ENCODE results near the gene ATG10.
A peak's percentile ranks its signal among the peaks of the same experiment; 100 is the strongest.
"Not testable (repeated sequence)": the region's sequence is repeated elsewhere in the genome, so short reads cannot be mapped to it uniquely, and the experiment has no call there.

Gene ATG10

DNA sequence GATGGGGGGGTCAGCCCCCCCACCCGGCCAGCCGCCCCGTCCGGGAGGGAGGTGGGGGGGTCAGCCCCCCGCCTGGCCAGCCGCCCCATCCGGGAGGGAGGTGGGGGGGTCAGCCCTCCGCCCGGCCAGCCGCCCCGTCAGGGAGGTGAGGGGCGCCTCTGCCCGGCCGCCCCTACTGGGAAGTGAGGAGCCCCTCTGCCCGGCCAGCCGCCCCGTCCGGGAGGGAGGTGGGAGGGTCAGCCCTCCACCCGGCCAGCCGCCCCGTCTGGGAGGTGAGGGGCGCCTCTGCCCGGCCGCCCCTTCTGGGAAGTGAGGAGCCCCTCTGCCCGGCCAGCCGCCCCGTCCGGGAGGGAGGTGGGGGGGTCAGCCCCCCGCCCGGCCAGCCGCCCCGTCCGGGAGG is 168.0 kb downstream of the ATG10 start:
- not testable (repeated sequence) for DNase-seq

- no peak for DNase-seq
Measured at GRCh38 chr5:82142217-82142841, 170.5 kb downstream of the ATG10 start.

DNA sequence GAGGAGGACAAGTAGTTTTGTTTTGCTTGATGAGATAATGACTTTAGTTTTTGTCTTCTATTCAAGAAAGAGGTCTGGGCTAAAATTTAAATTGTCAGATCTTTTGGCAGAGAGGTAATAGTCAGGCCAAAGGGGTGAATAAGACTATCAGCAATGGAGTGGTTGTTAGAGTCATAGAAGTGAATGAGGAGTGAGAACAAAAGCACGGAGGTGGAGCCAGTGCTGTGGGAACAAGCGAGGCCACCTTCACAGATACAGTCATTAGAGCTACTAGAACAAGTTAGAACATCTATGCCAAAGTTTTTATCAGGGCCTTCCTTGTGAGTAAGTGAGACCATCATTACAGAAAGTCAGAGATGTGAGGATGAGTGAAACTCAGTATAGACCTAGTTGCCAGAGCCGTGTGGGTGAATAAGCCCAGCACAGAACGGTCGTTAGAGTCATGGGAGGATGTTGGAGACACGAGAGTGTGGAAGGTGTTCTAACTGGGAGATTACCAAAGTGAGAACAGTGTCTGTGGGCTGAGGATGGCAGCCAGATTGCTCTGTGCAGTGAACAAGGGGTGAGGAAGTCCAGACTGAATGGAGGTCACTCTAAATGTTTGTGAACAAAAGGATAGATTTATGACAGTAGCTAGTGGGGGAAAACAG is 171.2 kb downstream of the ATG10 start:
- no peak for DNase-seq

DNA sequence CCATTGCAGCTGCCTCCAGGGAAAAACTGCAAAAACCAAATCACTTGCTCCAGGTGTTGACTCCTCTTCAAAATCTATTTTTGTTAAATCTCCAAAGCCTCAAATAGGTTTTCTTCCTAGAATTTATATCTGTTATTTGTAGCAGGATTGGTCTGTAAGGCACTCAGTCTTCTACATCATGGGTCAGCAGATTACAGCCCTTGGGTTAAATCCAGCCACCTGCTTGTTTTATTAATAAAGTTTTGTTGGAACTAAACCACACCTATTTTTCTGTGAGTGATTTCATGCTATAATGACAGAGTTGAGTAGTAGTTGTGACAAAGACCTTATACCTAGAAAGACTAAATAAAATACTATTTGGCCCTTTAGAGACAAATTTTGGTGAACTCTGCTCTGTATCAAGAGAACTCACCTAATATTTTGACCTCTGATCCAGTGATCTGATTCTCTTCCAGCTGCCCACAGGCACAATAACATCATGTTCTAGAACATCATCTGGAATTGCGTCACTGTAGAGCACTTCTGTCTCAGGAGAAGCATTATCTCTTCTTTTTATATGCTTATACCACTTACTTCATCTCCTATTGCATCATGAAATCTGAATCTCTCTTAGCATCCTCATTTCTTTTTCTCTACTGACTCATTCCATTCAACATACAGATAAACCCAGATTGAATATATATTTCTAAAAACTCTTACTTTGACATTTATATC is 176.2 kb downstream of the ATG10 start:
- no peak for DNase-seq

DNA sequence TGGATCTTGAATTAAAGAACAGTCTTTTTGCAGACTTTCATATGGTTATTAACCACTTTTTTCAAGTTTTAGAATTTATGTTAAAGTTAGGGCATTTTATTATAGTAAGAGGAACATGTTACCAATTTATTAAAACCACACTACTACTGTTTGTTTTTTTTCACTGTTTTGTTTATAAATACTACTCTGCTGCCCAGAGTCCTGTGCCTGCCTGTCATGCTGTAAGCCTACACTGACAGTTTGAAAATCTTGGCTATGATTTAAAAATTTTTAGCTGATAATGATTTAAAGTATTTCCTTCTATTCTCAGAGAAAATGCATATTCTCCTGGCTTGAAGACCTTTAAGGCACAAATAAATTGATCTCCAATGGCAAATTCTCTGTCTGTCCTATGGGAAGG is 177.6 kb downstream of the ATG10 start:
- no peak for DNase-seq

DNA sequence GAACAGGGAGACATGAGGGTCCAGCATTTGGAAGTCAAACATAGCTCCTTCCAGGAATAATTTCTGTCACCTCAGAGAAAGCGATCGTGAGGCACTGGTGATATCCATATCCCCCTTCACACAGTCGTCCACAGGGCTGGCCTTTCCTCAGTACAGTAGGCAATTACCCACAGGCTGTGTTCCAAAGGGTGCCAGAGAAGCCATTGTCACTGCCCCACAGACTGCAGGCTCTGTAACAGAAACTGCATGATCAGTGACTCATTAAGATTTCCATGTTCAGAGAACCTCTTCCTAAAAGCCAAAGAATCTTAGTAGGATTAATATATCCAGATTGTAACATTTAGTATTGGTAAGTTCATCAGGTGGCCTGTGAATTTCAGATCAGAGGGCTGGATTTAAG is 178.7 kb downstream of the ATG10 start:
- no peak for DNase-seq

DNA sequence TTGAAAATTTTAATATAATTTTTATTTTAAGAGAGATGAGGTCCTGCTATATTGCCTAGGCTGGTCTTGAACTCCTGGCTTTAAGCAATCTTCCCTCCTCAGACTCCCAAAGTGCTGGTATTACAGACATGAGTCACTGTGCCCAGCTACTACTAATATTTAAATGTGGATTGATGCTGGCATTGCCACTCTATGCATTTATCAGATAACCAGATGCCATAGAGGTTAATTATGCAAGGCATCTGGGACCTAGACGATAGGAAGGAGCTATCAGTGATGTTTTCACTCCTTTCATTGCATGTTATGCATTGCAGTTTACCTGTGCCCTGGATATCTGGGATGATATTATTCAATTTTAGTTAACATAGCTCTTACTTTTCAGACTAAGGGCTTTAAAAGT is 179.4 kb downstream of the ATG10 start:
- DNase-seq, result no peak

DNA sequence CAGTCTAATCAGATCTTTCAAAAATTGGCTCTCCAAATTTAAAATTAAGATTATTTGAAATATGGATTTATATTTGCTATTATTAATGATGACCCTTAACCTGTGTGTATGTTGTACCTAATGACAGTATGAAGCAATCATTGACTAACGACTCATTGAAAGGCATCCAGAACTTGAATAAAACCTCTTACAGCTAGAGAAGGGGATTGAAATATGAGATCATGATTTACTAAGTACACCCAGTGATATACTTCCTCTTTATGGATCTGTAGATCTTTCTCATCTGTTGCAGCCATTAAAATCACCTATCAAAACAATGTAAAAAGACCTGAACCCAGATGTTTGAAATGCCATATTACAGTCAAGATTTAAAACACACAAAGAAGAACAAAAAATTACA is 179.8 kb downstream of the ATG10 start:
- no peak for DNase-seq

GRCh38 chr5:82152978-82153481 is 181.2 kb downstream of the ATG10 start:
- no peak for DNase-seq

GRCh38 chr5:82154776-82155175 is 183.0 kb downstream of the ATG10 start:
- DNase-seq, result no peak

- no peak for DNase-seq
Measured at GRCh38 chr5:82155305-82155704, 183.5 kb downstream of the ATG10 start.

DNA sequence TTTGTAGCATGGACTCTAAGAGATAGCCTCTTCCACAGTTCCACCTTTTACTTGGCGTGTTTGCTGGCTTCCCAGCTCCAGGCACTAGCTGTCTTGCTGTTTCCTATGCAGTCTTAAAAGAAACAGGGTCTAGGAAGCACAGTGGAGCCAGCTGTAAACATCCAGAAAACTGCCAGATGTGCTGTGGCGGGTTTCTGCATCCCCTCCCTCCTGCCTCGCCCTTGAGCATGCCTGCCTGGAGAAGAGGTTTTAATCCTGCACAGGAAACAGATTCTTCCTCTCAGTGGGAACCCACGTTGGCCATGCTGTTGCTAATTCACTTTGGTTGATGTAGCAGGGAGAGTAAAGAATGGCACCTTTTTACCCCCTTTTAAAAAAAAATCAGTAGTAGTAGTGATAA is 185.1 kb downstream of the ATG10 start:
- DNase-seq, result peak; percentile 13

DNA sequence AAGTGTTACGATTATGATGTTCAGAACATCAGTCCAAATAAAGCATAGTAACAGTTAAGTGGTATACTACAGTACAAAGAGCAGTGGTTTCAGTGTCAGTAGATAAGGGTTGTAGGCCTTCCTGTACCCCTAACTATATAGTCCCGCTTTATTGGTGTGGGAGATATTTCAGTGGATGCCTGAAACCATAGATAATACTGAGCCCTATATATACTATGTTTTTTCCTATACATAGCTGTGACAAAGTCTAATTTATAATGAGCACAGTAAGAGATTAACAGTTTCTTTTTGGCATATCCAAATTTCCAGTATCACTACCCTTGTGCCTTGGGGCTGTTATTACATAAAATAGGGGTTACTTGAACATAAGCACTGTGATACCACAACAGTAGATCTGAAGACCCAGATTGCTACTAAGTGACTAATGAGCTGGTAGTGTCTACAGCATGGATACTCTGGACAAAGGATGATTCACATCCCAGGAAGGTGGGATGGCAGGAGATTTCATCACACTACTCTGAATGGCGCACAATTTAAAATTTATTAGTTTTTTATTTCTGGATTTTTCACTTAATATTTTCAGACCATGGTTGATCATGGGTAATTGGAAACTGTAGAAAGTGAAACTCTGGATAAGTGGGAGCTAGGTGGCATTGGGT is 187.1 kb downstream of the ATG10 start:
- DNase-seq, result no peak

GRCh38 chr5:82160948-82161347 is 189.1 kb downstream of the ATG10 start:
- DNase-seq, result peak; percentile 3

- no peak for DNase-seq
Measured at GRCh38 chr5:82162573-82162972, 190.8 kb downstream of the ATG10 start.

GRCh38 chr5:82163452-82164175 is 191.8 kb downstream of the ATG10 start:
- DNase-seq, result no peak

- peak; percentile 57 for DNase-seq
Measured at GRCh38 chr5:82164176-82164976, 192.6 kb downstream of the ATG10 start.

DNA sequence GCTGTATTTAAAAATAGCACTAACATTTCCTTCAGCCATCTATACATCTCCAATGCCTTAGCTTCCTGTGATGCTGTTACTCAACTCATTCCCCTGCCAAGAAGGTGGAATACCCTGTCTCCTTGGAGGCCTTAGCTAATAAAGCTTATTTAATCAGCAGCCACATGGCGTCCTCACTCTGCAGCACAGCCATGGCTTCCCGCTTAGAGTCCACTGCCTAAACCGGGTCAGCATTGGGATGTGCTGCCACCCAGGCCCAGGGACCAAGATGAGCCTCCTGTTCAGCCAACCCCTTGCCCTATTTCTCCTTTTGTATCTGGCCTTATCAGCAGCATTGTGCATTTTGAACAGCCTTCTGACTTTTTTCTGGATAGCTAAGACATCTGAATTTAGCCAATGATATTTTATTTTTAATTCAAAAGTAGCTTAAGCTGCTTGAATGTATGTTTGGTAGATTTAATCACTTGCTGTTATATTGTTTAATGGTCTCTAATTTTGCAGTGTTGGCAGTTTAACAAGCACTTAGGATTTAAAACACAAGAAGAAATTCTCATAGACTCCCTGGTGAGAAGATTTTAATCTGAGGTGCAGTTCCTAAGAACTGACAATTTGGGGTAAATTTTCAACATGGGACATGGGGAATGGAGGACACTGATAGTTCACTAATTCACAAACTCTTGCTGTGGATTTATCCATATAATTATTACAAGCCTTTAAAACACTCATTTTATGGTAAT is 193.3 kb downstream of the ATG10 start:
- DNase-seq, result peak; percentile 91

GRCh38 chr5:82165740-82166530 is 194.1 kb downstream of the ATG10 start:
- peak; percentile 86 for DNase-seq

DNA sequence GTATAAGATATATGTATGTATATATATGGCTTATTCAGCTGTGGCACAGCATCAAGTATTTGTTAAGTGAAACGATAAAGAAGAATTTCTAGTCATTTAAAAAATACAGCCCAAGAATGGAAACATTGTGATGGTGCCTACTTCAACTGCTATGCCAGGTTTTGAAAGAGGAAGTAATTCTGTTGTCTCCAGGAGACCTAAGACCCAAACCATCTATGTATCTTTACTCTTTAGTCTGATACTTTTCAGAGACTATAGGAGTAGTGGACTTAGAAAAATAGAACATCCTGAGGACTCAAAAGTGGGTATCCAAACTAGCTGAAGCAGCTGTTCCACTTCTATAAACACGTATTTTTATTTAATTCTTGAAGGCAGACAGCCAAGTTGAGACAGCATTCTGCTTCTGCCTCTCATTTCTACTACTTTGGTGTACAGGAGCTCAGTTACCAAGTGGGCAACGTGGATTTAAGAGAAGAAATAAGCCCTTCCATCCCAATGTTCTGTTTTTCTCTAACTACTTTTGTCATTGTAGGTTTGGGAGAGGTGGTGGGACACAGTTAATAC is 195.6 kb downstream of the ATG10 start:
- DNase-seq, result no peak
